Right hindlimb (tissue), 1 donor: ENCODE results near the gene STAT3.
"Not testable (repeated sequence)": the region's sequence is repeated elsewhere in the genome, so short reads cannot be mapped to it uniquely, and the experiment has no call there.

Source experiments
- DNase-seq: peaks from one replicate; pipeline ENCODE4 v3.0.0-alpha.2; 2018

STAT3 gene

DNA sequence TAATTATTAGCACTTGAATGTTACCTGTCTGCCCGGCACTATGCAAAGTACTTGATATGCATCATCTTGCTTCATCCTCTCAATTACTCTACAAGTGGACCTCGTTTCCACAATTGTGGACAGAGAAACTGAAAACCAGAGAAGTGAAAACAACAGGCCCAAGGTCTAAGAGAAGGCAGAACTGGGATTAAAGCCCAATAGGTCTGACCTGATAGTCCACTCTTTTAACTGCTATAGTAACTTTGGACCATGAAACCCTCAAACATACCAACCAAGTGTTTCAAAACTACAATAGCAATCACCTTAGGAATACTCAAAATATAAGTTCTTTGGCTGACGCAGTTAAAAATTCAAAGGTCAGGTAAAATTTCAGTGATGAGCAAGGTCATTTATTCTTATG lies 7.3 kb downstream of the STAT3 start:
- no peak for DNase-seq

DNA sequence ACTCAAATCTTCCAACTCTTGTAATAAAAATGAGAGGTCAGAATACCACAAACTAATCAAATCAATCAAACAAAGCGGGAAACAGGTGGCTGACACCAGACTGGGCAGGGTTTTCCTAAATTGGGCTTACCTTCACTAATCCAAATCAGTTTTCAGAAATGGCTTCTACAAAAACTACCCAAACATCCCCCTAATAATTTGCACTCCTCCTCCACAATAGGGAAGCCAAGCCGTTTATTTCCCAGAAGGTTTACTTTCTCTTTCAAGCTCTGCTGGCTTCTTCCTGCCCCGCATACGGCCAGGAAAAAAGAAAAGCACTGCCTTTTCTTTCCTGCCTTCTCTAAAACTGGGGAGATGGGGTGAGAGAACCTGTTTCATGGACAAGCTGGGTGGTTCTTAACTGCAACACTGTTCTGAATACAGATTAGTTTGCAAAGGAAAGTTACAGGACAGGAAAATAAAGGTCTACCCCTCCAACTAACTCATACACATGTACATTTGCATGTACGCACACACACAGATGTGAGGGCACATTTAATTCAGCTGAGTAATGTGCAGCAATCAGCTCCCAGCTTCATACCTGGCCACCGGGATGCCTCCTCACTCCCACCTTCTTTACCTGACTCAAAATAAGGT lies 9.2 kb downstream of the STAT3 start:
- DNase-seq: peak; percentile 37

DNA sequence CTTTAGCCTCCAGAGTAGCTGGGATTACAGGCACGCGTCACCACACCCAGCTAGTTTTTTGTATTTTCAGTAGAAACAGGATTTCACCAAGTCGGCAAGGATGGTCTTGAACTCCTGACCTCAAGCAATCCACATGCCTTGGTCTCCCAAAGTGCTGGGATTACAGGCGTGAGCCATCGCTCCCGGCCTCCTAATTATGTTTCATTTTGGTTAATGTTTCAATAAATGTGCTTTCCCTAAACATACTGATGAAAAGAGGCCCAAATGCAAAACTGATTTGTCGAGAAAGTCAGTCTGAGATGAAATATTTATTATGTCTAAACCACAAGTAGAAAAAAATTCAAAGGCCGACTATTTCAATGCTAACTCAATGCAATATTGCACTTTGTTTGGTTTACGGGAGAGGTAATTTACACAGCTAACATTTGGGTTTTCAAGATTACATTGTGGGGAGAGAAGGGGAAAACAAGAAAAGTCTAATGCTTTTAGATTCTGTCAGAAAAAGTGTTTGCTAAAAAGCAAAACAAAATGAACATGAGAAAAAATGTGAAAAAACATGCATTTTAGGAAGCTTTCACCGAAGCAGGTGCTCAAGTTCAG lies 9.8 kb downstream of the STAT3 start:
- DNase-seq: no peak

DNA sequence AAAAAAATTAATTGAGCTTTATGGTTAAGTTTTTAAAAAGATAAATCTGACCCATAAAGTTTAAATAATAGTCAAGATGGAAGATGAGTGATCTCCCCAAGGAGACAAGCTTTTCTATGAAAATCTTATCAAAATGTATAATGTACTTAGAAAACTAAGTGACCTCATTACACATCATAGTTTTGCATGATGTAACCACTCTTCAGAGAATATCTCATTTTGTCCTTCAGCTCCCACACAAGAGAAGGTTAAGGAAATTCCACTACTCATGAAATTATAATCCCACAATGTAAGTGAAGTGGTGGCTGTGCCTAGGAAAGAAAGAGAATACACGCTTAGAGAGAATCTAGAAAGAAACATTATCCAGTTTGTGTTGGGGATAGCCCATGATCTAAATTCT lies 14.3 kb downstream of the STAT3 start:
- no peak for DNase-seq

DNA sequence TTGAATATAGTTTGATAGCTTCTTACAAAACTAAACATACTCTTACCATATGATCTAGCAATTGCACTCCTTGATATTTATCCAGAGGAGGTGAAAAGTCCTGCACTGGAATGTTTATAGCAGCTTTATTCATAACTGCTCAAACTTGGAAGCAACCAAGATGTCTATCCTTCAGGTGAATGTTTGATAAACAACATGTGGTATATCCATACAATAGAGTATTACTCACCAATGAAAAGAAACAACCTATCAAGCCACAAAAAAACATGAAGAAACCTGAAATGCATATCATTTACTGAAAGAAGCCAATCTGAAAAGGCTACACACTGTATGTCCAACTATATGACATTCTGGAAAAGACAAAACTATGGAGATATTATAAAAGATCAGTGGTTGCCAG lies 16.1 kb downstream of the STAT3 start:
- DNase-seq: no peak

DNA sequence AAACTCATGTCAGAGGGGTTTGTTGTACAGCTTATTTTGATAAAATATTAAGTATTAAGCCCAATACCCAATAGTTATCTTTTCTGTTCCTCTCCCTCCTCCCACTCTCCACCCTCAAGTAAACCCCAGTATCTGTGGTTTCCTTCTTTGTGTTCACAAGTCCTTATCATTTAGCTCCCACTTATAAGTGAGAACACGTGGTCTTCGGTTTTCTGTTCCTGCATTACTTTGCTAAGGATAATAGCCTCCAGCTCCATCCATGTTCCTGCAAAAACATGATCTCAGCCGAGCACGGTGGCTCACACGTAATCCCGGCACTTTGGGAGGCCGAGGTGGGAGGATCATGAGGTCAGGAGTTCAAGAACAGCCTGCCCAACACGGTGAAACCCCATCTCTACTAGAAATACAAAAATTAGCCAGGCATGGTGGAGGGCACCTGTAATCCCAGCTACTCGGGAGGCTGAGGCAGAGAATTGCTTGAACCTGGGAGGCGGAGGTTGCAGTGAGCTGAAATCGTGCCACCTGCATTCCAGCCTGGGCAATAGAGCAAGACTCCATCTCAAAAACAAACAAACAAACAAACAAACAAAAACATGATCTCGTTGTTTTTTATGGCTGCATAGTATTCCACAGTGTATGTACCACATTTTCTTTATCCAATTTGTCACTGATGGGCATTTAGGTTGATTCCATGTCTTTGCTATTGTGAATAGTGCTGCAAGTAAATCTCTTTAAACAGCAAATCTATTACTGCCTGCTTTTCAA lies 19.3 kb downstream of the STAT3 start:
- not testable (repeated sequence) for DNase-seq

DNA sequence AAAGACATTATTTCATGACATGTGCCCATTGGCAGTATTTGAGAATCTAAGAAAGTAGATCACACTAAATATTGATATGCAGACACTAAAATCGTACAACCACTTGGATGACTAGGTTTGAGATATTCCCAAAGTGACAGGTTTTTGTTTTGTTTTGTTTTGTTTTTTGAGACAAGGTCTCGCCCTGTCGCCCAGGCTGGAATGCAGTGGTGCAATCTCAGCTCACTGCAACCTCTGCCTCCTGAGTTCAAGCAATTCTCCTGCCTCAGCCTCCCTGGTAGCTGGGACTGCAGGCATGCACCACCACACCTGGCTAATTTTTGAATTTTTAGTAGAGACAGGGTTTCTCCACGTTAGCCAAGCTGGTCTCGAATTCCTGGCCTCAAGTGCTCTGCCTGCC lies 19.9 kb downstream of the STAT3 start:
- DNase-seq: not testable (repeated sequence)

DNA sequence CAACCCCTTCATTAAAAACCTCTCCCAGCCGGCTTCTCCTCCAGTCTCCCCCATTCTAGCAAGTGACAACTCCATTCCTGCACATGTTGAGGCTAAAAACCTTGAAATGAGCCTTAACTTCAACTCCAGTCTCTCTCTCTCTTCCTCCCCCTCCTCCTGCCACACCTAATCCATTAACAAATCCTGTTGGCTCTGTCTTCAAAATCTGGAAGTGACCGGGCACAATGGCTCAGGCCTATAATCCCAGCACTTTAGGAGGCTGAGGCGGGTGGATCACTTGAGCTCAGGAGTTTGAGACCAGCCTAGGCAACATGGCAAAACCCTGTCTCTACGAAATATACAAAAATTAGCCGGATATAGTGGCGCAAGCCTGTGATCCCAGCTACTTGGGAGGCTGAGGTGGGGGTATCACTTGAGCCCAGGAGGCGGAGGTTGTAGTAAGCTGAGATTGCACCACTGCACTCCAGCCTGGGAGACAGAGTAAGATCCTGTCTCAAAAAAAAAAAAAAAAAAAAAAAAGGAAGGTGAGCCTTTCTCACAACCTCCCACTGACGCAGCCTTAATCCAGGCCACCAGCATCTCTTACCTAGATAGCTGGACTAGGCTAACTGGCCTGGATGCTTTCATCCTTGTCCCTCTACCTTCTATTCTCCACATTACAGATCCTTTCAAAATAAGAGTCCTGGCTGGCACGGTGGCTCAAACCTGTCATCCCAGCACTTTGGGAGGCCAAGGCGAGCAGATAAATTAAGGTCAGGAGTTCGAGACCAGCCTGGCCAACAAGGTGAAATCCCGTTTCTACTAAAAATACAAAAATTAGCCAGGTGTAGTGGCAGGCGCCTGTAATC lies 21.8 kb downstream of the STAT3 start:
- not testable (repeated sequence) for DNase-seq

DNA sequence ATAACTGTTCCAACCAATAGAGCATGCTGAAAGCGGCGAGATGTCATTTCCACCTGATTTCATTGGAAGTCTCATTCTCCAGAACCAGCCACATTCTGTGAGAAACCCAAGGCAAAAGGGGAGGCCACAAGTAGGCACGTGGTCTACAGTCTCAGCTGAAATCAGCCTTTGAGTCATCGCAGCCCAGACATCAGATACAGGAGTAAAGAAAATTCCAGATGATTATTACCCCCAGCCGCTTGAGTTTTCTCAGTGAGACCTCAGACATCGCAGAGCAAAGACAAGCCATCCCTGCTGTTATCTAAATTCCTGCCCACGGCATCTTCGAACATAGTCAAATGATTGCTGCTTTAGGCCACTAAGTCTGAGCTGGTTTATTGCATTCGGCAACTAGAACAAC lies 23.1 kb downstream of the STAT3 start:
- DNase-seq: no peak

DNA sequence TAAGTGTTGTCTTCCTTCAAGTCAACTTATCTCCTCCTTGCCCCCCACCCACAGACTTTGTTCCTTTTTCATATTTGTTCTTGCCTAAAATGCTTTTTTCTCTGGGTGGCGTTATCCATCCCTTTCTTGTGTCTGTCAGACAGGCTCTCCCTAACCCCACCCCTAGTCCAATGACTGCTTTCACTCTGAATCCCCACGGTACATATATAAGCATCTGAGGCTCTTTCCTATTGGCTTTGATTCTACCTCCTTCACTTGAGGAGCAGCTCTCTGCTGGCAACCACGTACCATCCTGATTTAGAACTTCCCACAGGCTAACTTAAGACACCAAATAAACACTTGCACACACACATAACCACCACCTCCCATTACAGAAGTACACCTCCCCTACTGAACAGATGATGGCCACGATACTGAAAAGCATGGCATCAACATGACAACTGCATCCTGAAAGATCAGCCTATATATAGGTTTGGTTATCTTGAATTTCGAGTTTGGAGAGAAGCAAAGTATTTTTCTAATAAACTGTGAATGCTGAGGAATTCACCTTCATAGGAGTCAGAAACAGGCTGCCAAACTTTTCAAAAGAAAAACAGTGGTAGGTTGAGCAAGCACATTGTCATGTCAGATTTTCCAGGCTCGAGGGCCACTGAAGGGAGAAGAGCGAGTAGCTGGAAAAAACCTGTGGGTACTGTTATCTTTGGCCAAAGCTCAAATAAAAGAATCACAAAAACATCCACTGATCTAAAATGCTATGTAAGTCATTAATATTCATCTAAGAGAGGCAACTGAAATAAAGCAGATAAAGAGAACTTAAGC lies 24.3 kb downstream of the STAT3 start:
- DNase-seq: no peak

DNA sequence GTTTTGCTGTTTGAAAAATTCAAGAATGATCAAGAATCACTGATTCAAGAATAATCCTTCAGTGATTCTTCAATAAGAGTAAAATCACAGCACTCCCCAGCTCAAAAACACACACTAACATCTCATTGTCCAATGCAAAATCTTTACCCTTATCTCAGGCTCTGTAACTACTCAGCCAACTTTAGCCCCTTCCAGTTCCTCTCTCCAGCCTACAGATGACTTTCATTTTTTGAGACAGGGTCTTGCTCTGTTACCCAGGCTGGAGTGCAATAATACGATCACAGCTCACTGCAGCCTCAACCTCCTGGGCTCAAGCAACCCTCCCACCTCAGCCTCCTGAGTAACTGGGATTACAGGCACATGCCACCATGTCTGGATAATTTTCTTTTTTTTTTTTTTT lies 25.0 kb downstream of the STAT3 start:
- DNase-seq: no peak

DNA sequence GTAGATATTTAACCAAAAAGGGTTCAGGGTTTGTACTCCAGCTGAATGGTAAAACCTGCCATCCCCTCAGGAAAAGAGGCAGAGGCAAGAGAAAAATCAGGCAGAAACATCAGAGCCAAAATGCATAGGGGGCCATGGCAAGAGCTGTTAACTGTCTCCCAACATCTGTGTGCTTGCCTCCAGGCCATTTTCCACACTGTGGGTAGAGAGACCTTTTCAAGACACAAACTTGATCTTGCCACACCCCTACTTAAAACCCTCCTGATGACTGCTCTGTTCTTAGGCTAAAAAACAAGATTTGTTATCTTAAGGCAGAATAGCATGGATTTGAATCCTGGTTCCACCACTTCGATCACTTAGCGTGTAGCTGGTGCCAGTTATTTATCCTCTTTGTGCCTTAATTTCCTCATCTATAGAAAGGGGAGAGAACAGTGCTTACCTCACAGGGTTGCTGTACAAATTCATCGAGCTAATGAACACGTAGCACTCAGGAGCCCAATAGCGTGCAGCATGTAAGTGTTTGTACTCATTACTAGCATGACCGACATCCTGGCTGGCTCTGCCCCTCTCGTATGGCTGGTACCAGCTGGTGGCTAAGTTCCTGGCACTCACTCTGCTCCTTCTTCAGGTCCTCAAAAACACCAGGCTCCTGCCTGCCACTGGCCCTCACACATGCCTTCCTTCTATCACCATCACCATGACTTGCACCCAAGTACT lies 25.8 kb downstream of the STAT3 start:
- no peak for DNase-seq

DNA sequence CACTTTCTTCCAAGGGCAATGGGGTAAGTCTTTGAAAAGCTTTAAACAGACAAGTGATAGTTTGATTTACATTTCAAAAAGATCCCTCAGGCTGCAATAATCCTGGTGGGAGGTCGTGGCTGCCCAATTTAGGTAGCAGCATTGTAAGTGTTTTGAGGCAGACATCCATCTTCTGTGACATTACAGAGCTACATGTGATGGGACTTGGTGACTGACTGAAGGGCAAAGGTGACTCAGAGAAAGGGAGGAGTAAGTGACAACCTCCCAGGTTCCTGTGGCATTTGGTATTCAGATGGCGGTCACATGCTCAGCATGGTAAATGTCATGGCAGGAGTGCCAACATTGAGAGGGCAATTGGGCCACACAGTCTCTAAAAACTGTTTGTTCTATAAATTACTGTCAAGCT lies 26.5 kb downstream of the STAT3 start:
- DNase-seq: no peak

DNA sequence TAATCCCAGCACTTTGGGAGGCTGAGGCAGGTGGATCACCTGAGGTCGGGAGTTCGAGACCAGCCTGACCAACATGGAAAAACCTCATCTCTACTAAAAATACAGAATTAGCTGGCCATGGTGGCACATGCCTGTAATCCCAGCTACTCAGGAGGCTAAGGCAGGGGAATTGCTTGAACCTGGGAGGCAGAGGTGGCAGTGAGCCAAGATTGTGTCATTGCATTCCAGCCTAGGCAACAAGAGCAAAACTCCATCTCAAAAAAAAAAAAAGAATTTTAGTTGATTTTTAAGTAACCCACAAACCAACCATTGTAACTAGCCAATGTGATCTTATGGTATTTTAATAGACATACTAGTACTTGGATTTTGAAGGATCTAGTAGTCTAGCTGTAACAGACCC lies 27.9 kb downstream of the STAT3 start:
- DNase-seq: not testable (repeated sequence)

DNA sequence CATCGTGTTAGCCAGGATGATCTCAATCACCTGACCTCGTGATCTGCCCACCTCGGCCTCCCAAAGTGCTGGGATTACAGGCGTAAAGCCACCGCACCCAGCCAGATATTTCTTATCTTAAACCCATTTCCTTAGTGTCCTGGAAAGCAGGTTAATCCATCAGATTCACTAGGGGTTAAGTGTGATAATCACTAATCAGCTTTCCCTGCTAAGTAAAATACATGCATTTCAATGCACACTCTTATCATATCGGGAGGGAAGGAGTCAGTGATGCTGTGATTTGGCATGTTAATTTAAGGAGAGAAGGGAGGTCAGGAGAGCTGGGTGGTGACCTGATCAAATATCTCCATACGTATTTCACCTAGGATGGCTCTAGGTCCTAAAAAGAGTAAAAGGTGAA lies 29.1 kb downstream of the STAT3 start:
- DNase-seq: no peak

DNA sequence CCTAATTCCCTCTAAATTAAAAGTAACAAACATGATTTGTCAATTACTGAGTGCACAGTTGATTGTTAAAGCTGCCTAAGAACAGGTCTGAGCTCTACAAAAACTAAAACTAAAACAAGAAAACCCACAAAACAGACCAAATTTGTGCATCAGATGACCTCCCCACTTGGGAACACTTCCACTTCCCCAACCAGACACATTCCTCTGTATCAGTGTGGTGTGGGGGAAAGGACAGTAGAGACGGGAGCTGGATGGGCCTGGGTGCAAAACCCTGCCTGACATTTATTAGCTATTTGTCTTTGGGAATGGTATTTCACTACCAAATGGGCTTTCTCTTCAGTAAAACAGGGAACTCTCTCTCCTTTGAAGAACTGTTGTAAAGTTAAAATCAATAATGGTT lies 29.8 kb downstream of the STAT3 start:
- no peak for DNase-seq

DNA sequence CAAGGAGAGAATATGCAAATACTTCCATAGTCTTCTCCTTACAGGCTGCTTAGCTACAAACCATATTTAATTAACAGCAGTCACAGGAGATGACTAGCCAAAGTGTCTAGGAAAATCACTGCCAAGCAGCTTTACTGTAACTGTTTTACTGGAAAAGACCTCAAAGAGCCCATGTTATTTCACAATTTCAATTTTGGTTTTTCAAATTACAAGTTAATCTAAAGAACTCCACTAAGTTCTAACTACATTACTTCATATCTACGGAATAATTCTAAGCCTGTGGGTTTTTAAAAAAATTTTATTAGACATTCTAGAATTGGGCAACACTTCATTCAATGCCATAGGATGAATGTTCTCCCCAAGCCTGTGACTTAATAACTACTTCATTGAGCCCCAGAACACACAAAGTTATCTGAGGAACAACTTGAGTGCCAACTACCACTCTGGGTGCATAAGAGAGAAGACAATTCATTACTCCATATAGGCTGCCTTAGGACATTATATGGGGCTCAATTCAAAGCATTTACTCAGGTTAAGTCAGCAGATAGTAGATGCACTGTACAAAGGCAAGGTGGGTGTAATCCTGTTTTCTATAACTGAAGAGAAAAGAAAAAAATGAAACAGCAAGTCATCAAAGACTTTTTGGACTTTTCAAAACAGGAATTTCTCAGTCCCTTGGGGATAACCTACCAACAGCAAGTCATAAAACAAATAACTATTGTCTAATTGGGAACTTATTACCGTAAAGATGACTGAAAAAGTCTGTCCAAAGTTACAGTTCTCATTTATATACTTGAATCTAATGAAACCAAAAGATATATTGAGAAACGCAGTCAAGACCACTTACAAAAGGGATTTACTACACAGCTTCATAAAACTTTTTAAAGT lies 33.0 kb downstream of the STAT3 start:
- no peak for DNase-seq

DNA sequence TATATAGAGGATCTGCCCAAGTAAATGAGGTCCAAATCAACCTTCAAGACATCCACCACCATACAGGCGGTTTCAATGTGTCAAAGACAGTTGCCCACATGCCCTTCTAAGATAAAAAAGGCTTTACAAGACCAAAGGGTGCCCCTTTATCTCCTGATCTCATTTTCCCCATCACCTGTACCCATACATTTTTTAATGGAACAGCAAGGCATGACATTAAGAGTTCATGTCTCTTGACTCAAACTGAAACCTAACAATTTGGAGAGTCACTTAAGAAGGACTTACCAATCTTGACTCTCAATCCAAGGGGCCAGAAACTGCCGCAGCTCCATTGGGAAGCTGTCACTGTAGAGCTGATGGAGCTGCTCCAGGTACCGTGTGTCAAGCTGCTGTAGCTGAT lies 40.1 kb downstream of the STAT3 start:
- no peak for DNase-seq

DNA sequence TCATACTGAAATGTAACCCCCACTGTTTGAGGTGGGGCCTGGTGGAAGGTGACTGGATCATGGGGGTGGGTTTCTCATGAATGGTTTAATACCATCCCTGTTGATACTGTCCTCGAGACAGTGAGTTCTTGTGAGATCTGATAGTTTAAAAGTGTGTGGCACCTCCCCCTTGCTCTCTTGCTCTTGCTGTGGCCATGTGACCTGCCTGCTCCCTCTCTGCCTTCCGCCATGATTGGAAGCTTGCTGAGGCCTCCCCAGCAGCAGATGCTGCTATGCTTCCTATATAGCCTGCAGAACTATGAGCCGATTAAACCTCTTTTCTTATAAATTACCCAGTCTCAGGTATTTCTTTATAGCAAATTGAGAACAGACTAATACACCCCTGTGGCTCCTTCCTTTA lies 40.6 kb downstream of the STAT3 start:
- DNase-seq: no peak

DNA sequence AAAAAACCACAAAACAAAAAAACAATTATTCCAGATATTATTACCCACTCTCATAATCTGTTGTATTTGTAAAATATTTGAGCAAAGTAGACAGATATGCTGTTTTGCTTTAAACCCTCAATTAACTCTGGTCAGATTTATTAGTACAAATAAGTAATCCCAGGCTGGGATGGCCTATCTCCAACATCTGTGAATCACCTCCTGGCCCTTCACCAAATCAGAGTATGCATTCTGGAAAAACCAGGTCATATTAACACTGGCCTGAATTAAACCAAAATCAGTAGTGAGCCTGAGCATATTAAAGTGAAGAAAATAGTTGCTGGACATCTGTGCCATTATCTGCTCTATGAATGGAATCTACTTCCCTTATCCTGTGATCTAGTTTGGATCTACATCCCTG lies 41.0 kb downstream of the STAT3 start:
- peak; percentile 54 for DNase-seq

DNA sequence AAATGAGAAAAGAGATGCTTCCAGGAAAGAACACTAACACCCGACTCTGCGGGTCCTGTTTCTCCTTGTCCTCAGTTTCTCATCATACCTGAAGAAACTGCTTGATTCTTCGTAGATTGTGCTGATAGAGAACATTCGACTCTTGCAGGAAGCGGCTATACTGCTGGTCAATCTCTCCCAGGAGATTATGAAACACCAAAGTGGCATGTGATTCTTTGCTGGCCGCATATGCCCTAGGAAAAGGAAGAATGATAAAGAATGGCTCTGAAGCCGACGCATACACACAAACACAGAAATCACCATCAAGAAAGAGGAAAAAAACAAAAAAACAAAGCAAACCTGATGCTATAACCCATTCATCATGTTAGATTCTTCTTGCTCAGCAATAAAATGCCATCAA lies 41.8 kb downstream of the STAT3 start:
- no peak for DNase-seq
